ENCODE data around the gene GPATCH3. TPM values are rescaled to one million over a fixed set of nuclear protein-coding genes. Genes with fewer than 3 reads are reported as not detected.
"Not testable (repeated sequence)": the region's sequence is repeated elsewhere in the genome, so short reads cannot be mapped to it uniquely, and the experiment has no call there.

GPATCH3 gene
- polyA plus RNA-seq (ENCODE audit: insufficient read length), result 9.9 TPM

GRCh38 chr1:26900001-26900814, at the start of gene GPATCH3:
GPATCH3 (minus strand) TSS chr1:26900467; CDS start chr1:26900442, 25 bp downstream.
- peak; percentile 84 for DNase-seq (ENCODE audit: low read depth)

GRCh38 chr1:26949926-26950319, 49.7 kb upstream of the GPATCH3 start:
- DNase-seq (ENCODE audit: low read depth), result no peak

- DNase-seq (ENCODE audit: low read depth), result no peak
Observed at GRCh38 chr1:26949266-26949925, 49.1 kb upstream of the GPATCH3 start.

- not testable (repeated sequence) for DNase-seq (ENCODE audit: low read depth)
Observed at GRCh38 chr1:26948725-26949057, 48.4 kb upstream of the GPATCH3 start.

- DNase-seq (ENCODE audit: low read depth), result no peak
Observed at GRCh38 chr1:26946270-26946669, 46.0 kb upstream of the GPATCH3 start.

- DNase-seq (ENCODE audit: low read depth), result no peak
Observed at GRCh38 chr1:26945728-26946127, 45.5 kb upstream of the GPATCH3 start.

GRCh38 chr1:26945138-26945537, 44.9 kb upstream of the GPATCH3 start:
- DNase-seq (ENCODE audit: low read depth), result no peak

- no peak for DNase-seq (ENCODE audit: low read depth)
Observed at GRCh38 chr1:26942656-26943055, 42.4 kb upstream of the GPATCH3 start.

GRCh38 chr1:26941311-26941710, 41.0 kb upstream of the GPATCH3 start:
- DNase-seq (ENCODE audit: low read depth), result no peak

GRCh38 chr1:26938659-26939025, 38.4 kb upstream of the GPATCH3 start:
- no peak for DNase-seq (ENCODE audit: low read depth)

GRCh38 chr1:26938004-26938658, 37.9 kb upstream of the GPATCH3 start:
- DNase-seq (ENCODE audit: low read depth), result no peak

- DNase-seq (ENCODE audit: low read depth), result no peak
Observed at GRCh38 chr1:26936823-26937222, 36.6 kb upstream of the GPATCH3 start.

- no peak for DNase-seq (ENCODE audit: low read depth)
Observed at GRCh38 chr1:26932531-26932930, 32.3 kb upstream of the GPATCH3 start.

GRCh38 chr1:26923711-26924110, 23.4 kb upstream of the GPATCH3 start:
- no peak for DNase-seq (ENCODE audit: low read depth)

- DNase-seq (ENCODE audit: low read depth), result no peak
Observed at GRCh38 chr1:26922901-26923300, 22.6 kb upstream of the GPATCH3 start.

- DNase-seq (ENCODE audit: low read depth), result no peak
Observed at GRCh38 chr1:26922431-26922729, 22.1 kb upstream of the GPATCH3 start.

GRCh38 chr1:26921540-26922430, 21.5 kb upstream of the GPATCH3 start, which contains the start of gene NUDC:
NUDC (plus strand) TSS chr1:26921743; CDS start chr1:26921849, 106 bp downstream.
- DNase-seq (ENCODE audit: low read depth), result peak; percentile 93

- DNase-seq (ENCODE audit: low read depth), result no peak
Observed at GRCh38 chr1:26921126-26921539, 20.9 kb upstream of the GPATCH3 start.

GRCh38 chr1:26915204-26915842, 15.1 kb upstream of the GPATCH3 start:
- DNase-seq (ENCODE audit: low read depth), result no peak

GRCh38 chr1:26913754-26914619, 13.7 kb upstream of the GPATCH3 start, which contains the start of gene NR0B2:
NR0B2 (minus strand) TSS chr1:26913975; CDS start chr1:26913940, 35 bp downstream.
- DNase-seq (ENCODE audit: low read depth), result no peak
